ENCODE results near the gene AAGAB.
"Not testable (repeated sequence)": the region's sequence is repeated elsewhere in the genome, so short reads cannot be mapped to it uniquely, and the experiment has no call there.

DNA sequence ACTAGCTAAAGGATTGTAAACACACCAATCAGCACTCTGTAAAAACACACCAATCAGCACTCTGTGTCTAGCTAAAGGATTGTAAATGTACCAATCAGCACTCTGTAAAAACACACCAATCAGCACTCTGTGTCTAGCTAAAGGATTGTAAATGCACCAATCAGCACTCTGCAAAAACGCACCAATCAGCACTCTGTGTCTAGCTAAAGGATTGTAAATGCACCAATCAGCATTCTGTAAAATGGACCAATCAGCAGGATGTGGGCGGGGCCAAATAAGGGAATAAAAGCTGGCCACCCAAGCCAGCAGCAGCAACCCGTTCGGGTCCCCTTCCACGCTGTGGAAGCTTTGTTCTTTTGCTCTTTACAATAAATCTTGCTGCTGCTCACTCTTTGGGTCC is 7.9 kb downstream of the AAGAB start:
- TF ChIP-seq, protein P1, sequence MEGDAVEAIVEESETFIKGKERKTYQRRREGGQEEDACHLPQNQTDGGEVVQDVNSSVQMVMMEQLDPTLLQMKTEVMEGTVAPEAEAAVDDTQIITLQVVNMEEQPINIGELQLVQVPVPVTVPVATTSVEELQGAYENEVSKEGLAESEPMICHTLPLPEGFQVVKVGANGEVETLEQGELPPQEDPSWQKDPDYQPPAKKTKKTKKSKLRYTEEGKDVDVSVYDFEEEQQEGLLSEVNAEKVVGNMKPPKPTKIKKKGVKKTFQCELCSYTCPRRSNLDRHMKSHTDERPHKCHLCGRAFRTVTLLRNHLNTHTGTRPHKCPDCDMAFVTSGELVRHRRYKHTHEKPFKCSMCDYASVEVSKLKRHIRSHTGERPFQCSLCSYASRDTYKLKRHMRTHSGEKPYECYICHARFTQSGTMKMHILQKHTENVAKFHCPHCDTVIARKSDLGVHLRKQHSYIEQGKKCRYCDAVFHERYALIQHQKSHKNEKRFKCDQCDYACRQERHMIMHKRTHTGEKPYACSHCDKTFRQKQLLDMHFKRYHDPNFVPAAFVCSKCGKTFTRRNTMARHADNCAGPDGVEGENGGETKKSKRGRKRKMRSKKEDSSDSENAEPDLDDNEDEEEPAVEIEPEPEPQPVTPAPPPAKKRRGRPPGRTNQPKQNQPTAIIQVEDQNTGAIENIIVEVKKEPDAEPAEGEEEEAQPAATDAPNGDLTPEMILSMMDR (IDR thresholded peaks at IDR 0.05), result not testable (repeated sequence)
- not testable (repeated sequence) for TF ChIP-seq POLR2A (IDR thresholded peaks at IDR 0.05)

Measured in prostate gland (tissue), 2 donors.